Right ventricle myocardium superior (tissue), 1 donor: Measurements from ENCODE around the gene TNIK. TPM values are rescaled to one million over a fixed set of nuclear protein-coding genes. Genes with fewer than 3 reads are reported as not detected.
"Not testable (repeated sequence)": the region's sequence is repeated elsewhere in the genome, so short reads cannot be mapped to it uniquely, and the experiment has no call there.

ENCODE experiments used
- ATAC-seq: fragments of 200-7000 bp; cut with Tn5 transposase; one replicate; pipeline ENCODE4 v1.9.1; 2020; ENCODE audit warnings: mild to moderate bottlenecking; ENCODE audit not compliant: poor library complexity
- DNase-seq: peaks from one replicate; pipeline ENCODE4 v3.0.0-alpha.2; 2020
- intact Hi-C: fragments of 100-400 bp; cut with DNase I; formaldehyde crosslinking; loops from one replicate; pipeline ENCODE4 v1.11.2; 2022
- total RNA-seq: library from RNA; stranded (reverse); fragmentation: NEBNext Ultra II Directional; extraction: Animal tissue kit (Norgen Biotek cat#: 25700); gene quantifications from one replicate; pipeline ENCODE4 v1.2.1, GENCODE V29; 2021
- donor health status: DM: no; HTN: yes; CAD: no; lungs with severe emphysema.

The TNIK gene
- total RNA-seq, 1 donor from 2014 or later = 22.5 TPM

GRCh38 chr3:171133337-171133736 lies 326.9 kb downstream of the TNIK start:
- DNase-seq = no peak
- intact Hi-C loops = no loop called here
- no peak for ATAC-seq

GRCh38 chr3:171132873-171133272 lies 327.3 kb downstream of the TNIK start:
- intact Hi-C loops = no loop called here
- ATAC-seq (no peak), DNase-seq (no peak)

- ATAC-seq = no peak
- intact Hi-C loops = no loop called here
- DNase-seq = no peak
Measured at GRCh38 chr3:171129827-171130226, 330.4 kb downstream of the TNIK start.

- DNase-seq = no peak
- intact Hi-C loops = no loop called here
- no peak for ATAC-seq
Measured at GRCh38 chr3:171127611-171128010, 332.6 kb downstream of the TNIK start.

- ATAC-seq = no peak
- no peak for DNase-seq
- intact Hi-C loops = no loop called here
Measured at GRCh38 chr3:171126478-171127209, 333.6 kb downstream of the TNIK start.

- ATAC-seq (no peak), DNase-seq (no peak)
- intact Hi-C loops = no loop called here
Measured at GRCh38 chr3:171125010-171125409, 335.2 kb downstream of the TNIK start.

GRCh38 chr3:171123915-171124314 lies 336.3 kb downstream of the TNIK start:
- ATAC-seq (no peak), DNase-seq (no peak)
- intact Hi-C loops = no loop called here

- ATAC-seq (no peak), DNase-seq (no peak)
- intact Hi-C loops = no loop called here
Measured at GRCh38 chr3:171122861-171123260, 337.3 kb downstream of the TNIK start.

GRCh38 chr3:171122240-171122639 lies 338.0 kb downstream of the TNIK start:
- intact Hi-C loops = no loop called here
- DNase-seq = no peak
- no peak for ATAC-seq

- intact Hi-C loops = no loop called here
- DNase-seq (no peak), ATAC-seq (no peak)
Measured at GRCh38 chr3:171121801-171122200, 338.4 kb downstream of the TNIK start.

- intact Hi-C loops, ATAC-seq, DNase-seq: not testable (repeated sequence)
Measured at GRCh38 chr3:171119402-171119801, 340.8 kb downstream of the TNIK start.

- DNase-seq, ATAC-seq, intact Hi-C loops: not testable (repeated sequence)
Measured at GRCh38 chr3:171118993-171119392, 341.2 kb downstream of the TNIK start.

GRCh38 chr3:171116824-171117395 lies 343.3 kb downstream of the TNIK start:
- no peak for DNase-seq
- intact Hi-C loops = no loop called here
- no peak for ATAC-seq

- no peak for ATAC-seq
- intact Hi-C loops = no loop called here
Measured at GRCh38 chr3:171116365-171116764, 343.8 kb downstream of the TNIK start.

GRCh38 chr3:171115667-171116066 lies 344.5 kb downstream of the TNIK start:
- peak; percentile 64 for ATAC-seq
- no peak for DNase-seq
- intact Hi-C loops = no loop called here

More at GRCh38 chr3:171116365-171116764, 343.8 kb downstream of the TNIK start:
- no peak for DNase-seq

- intact Hi-C loops = no loop called here
- DNase-seq = no peak
- no peak for ATAC-seq
Measured at GRCh38 chr3:171113716-171114115, 346.5 kb downstream of the TNIK start.

- DNase-seq (no peak), ATAC-seq (no peak)
- intact Hi-C loops = no loop called here
Measured at GRCh38 chr3:171110715-171111114, 349.5 kb downstream of the TNIK start.

GRCh38 chr3:171108066-171108465 lies 352.1 kb downstream of the TNIK start:
- DNase-seq (no peak), ATAC-seq (no peak)
- intact Hi-C loops = no loop called here

GRCh38 chr3:171103185-171103584 lies 357.0 kb downstream of the TNIK start:
- no peak for DNase-seq
- intact Hi-C loops = no loop called here
- ATAC-seq = no peak

GRCh38 chr3:171101982-171102641 lies 358.1 kb downstream of the TNIK start:
- ATAC-seq (no peak), DNase-seq (no peak)
- intact Hi-C loops = no loop called here
